ENCODE results near the gene MME. TPM values are rescaled to one million over a fixed set of nuclear protein-coding genes. Genes with fewer than 3 reads are reported as not detected.
A peak's percentile ranks its signal among the peaks of the same experiment; 100 is the strongest.
"Not testable (repeated sequence)": the region's sequence is repeated elsewhere in the genome, so short reads cannot be mapped to it uniquely, and the experiment has no call there.

MME gene
- total RNA-seq, 1 donor from 2014 or later = 0.60 TPM

DNA sequence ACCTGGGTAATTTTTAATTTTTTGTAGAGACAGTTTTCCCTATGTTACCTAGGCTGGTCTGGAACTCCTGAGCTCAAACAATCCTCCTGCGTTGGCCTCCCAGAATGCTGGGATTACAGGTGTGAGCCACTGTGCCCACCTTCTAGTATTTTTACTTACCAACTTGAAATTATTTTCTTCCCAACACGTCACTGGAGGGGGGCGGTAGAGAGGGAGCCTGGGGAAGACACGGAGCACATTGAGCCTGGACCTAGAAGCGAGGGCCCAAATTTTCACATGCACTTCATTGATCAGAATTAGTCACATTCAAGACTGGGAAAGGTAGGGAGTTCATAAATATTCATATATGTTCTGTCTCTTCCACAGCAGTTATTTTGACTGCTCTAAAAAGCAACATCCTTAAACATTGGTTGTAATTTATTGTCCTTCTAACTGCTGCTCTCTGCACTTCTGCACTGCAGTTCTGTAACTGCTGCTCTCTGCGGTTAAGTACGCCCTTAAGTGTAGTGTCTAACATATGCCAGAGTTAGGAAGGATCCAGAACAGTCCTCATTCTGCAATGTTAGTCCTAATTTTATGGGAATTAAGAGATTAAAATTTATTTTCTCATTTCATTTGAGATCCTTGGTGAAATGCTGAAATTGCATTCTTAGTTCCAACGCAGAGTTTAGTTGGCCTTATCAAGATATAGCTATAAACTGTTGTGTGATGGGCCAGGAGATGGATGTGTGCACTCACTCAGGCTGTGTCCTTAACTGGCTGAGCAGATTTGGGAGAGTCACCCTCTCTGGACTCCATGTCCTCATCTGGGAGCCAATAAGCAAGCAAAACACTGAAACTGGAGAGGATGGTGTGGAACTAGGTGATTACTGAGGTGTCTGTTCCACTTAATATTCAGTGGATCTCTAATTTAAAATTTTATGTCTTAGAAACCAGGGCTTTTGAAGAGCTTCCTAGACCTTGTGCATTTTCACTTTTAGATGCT, 115.1 kb downstream of the MME start:
- no peak for ATAC-seq

DNA sequence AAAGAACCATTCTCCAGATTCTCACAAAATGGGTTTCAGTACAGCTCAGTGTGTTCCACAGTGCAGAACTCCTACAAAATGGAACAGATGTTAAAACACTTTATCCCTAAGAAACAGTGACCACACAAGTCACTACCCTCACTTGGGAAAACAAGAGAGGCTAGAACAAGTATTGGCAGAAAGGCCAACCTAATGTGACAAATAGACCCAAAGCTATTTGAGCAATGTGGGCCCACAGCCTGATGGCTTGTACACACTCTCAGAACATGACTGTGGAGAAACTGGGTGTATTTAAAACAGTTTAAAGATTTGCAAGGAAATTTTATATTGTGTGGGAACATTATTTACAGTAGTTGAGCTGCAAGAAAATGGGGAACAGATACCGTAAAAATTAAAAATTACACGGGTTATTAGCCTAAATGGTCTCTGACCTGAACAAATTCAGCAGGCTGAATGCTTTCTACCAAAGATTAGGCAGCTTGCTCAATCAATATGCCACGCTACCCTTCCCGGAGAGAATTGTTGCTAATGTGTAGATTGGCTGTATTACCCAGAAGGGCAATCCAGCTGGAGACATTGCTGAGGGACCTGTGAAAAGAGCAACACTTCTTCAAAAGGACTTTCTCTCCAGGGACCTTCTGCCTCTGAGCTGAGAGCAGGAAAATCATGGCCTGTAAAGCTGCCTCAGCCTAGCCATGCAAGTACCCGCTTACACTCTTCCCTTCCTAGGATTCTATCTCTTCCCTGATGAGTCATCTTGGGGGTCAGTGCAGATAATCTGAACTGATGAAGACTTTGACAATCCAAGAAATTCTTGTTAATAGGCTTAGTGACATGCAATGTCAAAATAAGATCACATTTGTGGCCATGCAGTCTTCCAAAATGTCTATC, 116.3 kb downstream of the MME start:
- ATAC-seq = no peak

DNA sequence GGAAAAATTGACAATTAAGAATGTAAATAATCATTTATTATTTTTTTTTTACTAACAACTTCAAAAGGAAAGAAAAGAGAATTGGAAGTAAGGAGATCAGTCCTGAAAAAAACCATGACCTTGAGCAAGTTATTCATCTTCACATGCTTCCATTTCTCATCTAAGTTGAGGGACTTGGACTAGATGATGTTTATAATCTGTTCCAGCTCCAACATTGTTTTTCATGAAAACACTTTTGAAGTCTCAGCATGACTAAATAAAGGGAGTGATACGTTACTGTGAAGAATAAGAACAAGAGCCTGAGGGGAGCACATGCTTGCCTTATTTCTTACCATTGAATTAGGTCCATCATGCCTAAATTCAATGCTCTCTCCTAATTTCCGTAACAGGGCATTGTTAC, 117.7 kb downstream of the MME start:
- no peak for ATAC-seq

DNA sequence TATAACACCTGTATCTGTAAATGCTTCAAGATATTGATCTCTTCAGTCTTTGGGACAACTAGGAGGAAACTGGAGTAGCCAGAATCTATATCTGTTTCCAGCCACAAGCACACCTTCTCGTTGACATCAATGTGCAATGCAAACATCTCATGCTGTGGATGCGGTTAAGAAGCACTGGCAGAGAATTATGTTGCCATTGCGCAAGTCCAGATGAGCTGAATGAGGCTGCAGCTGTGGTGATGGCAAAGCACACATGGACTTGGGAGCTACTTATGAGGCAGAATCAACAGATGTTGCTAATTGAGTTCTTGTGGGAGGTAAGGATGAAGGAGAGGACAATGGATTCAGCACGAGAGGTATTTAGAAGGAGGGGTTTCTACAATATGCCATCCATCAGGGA, 122.5 kb downstream of the MME start:
- ATAC-seq = no peak

DNA sequence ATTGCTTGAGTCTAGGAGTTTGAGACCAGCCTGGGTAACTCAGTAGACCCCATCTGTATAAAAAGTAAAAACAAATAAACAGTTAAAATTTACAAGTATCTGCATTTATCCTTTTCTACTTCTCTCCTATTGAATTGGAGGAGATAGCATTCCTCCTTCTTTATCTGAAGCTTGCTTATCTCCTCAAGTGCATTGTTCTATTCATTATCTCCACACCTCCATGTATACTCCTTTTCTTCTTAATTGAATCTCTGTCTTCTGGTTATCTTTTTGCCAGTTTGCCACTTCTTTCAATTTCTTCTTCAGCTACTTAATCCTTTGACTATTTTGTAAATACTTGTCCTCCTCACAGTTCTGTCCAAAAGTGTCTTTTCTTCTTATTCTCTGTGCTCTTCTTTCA, 124.7 kb downstream of the MME start:
- no peak for ATAC-seq

DNA sequence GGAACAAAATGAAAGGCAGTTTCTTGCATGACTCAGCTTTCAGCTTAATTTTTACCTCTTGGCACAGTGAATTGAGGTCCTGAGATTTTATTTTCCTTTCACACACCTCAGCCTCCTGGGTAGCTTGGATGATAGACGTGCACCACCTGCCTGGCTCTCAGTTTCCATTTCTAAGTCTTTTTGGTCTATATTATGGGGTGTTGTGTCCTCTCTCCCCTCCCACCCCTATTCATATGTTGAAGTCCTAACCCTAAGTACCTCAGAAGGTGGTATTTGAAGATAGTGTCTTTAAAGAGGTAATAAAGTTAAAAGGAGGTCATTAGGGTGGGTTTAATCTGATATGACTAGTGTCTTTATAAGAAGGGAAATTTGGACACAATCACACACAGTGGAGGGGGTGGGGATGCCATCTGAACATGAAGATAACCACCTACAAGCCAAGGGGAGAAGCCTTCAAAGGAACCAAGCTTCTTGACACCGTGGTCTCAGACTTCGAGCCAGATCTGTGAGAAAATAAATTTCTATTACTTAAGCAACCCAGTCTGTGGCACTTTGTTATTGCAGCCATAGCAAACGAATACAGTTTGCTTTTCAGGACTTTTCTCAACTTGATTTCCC, 128.2 kb downstream of the MME start:
- no peak for ATAC-seq

DNA sequence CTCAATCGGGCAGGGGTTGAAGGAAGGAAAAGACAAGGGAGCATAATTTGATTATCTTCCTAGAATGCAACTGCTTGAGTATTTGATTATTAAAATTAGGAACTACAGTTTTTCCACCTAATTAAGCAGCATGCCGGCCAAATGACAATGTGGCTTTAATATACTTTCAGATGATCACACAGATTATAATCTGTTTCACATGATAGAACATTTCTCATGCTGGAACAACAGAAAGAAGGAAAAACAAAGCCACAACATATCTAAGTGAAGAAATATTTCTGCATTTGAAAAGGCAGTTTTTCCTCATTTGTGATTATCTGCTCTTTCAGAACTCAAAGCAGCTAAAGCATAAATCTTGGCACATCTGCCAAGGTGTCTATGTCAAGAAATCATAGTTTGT, 130.6 kb downstream of the MME start:
- no peak for ATAC-seq

DNA sequence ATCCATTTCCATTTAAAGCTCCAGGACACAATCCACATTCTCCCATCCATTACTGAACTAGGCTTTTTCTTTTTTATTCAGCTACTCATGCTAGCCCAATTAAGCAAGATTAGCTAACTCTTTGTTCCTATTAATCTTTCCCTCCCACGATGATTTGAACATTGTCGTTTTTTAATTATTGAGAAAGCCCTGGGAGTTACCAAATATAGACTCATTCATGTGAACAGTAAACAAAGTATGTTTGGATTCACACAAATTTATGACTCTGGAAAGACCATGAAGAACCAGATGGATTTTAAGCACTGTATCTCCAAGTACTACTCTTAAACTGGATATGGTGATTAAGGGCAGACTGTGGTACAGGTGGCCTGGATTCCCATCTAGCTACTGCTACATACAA, 131.1 kb downstream of the MME start:
- no peak for ATAC-seq

DNA sequence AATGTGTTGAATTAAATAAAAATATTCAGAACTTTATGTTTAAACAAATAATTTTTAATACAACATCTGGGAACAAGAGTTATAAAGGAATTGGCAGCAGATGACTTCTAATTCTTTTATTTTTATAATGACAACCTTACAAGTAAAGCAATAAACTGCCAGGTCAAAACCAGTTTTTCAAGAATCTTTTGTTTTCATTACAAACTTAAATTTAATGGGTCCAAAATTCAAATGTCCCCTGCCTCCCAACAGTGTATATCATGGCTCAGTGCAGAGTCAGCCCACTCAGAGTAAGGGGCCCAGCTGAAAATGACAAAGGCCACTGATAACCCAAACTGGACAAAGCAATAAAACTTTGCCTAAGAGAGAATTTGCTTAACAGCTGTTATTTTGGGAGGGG, 131.8 kb downstream of the MME start:
- no peak for ATAC-seq

DNA sequence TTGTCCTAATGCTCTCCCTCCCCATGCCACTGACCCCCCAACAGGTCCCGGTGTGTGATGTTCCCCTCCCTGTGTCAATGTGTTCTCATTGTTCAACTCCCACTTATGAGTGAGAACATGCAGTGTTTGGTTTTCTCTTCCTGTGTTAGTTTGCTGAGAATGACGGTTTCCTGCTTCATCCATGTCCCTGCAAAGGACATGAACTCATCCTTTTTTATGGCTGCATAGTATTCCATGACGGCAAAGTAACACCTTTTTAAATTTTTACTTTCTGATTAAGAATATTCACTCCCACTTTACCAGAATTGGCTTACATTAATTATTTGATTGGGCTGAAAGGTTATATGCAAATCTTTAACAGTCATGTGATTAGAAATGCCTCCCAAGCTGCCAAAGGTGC, 135.9 kb downstream of the MME start:
- not testable (repeated sequence) for ATAC-seq

DNA sequence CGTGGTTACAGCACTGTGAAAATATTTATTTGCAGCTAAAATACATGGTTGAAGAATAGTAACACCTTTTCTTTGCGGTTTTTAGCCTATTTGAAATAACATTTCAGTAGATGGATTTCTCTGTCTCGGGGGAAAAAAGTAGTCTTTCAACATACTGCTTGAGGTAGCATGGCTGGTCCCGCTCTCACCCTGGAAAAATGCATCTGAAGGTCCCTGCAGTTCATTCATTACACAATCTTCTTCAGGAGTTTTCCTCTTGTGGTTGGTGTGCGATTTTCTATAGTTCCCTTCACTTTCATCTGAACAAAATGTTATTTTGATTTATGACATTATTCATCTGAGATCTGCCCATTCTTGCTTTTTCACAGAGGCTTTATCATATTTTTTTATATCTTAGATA, 137.5 kb downstream of the MME start:
- no peak for ATAC-seq

DNA sequence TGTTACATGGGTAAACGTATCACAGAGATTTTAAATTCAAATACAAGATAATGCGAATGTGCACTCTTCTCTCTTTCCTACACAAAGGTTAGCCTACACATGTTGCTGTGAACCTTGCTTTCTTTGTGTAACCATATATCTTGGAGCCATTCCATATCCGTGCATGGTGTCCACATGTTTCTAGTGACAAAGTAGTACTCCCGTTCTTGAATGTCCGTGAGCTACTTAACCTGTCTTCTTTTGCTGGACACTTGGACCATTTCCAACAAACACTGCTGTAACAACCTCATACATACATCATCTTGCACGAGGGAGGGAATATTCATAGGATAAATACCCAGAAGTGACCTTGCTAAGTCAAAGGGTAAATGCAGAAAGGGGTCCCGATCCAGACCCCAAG, 138.3 kb downstream of the MME start:
- ATAC-seq = no peak

DNA sequence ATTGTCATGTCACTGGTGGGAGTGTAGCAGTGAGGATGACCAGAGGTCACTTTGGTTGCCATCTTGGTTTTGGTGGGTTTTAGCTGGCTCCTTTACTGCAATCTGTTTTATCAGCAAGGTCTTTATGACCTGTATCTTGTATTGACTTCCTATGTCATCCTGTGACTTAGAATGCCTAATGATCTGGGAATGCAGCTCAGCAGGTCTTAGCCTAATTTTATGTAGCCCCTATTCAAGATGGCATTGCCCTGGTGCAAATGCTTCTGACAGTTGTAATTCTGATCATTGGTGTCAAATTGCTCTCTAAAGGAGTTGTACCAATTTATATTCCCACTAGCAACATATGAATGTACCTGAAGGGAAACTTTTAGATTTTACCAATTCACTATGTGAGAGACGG, 139.0 kb downstream of the MME start:
- ATAC-seq = no peak

DNA sequence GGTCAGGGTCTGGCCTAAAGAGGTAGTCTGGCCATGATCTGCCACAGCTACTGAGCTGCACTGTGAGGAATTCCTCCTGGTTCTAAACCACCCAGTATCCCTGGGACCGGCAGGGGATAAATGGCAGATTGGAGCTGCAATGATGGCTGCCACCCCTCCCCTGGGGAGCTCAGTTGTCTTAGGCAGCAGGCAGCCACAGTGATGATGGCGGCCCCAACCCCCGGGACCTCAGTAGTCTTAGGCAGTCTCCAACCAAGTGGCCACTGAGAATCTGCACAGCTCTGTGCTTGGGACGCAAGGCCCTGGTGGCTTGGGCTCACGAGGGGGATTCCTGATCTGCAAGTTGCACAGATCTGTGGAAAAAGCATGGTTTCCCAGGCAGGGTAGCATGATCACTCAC, 145.3 kb downstream of the MME start:
- ATAC-seq = no peak

DNA sequence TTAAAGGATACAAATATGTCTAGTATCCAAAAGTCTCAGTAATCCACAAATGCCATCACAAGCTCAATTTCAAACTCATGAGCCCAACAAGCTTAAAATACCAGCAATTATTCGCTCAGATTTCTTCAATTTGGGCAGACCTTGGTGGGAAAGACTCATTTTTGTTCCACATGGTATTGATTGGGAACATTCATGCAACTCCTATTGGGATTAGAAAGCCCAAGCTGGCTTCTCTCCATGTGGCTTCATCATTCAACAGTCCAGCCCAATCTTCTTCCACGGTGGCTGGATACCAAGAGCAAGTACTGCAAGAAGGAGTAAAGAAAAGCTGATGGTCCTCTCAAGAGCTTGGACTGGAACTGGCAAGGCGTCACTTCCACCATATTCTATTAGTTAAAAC, 147.0 kb downstream of the MME start:
- ATAC-seq = no peak

DNA sequence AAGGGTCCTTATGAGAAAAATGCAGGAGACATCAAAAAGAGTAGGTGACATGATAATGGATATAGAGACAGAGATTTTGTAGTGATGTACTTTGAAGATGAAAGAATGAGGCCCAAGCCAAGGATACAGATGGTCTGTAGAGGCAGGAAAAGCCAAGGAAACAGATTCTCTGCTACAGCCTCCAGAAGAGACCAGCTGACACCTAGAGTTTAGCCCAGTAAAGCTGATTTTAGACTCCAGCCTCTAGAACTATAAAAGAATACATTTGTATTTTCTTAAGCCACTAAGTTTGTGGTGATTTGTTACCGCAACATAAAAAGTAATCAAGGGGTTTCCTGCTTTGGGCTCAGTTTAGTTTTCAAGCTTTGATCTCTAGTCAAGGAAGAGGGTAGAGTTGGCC, 148.6 kb downstream of the MME start:
- no peak for ATAC-seq

DNA sequence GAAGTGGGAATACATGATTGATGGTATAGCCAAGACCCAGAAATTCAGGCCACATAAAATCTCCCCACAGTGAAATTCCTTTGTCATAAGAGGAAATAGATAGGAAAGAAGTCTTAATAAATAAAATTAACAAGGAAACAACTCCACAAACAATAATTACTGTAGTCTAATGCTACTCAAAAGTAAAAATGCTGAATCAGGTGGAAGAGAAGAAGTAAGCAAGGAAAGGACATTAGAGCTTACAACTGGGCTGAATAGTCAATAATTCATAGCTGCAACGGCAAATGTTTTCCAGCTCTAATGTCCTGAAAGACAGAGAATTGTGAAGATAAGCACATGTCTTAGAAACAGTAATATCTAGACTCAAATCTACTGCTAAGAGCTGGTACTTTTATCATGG, 149.0 kb downstream of the MME start:
- no peak for ATAC-seq

DNA sequence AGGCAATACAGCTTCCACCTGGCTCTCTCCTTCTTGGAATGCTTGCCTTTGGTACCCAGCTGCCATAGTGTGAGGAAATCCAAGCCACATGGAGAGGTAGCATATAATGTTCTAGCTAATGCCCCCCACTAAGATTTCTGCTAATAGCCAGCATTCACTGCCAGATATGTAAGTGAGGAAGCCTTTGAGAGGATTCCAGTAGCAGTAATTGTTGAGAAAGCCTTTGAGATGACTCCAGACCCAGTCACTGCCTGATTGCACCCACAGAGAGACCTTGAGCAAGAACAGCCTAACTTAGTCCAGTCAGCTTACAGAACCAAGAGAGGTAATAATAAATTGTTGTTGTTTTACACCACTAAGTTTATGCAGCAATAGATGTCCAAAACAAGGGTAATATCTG, 150.3 kb downstream of the MME start:
- no peak for ATAC-seq

DNA sequence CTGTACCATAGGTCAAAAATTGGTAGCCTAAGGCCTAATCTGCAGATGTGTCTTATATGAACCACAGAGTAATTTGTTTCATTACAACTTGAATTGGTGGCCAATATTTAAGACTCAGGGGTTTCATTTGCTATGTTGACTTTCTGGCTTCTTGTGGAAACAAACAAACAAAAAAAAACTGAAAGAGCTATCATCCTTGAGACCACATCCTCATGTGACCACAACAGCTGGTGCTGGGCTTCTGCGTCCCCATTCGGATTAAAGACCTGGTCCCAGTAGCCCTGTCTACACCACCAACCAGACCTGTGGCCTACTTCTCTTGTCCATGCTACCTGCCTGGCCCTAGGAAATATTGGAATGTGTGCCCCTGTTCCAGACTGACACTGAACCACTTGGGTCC, 151.7 kb downstream of the MME start:
- no peak for ATAC-seq

DNA sequence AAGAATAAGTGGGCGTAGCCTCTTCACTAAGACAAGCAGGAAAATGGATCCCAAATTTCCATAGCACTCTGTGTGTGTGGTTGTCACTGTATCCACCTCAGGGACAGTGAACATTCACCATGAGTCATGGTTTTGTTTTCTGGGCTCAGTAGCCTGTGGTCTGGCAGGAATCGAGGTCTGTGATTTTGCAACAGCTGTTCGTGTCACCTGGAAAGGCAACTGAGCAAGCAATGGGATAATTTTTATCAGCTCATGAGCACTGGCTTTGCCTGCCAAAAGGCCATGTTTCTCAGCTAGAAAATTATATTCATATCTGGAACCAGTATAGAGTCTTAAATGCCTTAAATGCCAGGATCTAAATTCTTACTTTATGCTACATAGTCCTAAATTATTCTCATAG, 152.5 kb downstream of the MME start:
- peak; percentile 75 for ATAC-seq

DNA sequence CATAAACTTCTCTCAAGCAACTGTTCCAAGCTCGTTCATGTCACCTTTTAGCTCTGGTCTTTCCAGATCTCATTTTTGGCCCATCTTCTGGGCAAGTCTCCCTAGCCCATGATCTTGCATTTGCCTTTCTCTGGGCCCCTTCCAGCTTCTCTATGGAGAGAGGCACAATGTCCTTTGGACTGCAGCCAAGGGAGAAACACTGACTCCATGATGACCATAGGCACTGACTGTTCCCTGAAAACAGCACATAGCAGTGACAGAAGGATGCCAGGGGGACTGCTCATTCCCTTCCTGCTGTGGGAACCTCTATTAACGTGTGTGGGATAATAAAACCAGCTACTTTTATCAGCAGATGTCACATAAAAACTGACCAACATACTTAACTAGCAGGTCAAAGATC, 153.1 kb downstream of the MME start:
- ATAC-seq = no peak

All from esophagus mucosa (tissue), 1 donor.